ENCODE measurements around the gene SBK1.

DNA sequence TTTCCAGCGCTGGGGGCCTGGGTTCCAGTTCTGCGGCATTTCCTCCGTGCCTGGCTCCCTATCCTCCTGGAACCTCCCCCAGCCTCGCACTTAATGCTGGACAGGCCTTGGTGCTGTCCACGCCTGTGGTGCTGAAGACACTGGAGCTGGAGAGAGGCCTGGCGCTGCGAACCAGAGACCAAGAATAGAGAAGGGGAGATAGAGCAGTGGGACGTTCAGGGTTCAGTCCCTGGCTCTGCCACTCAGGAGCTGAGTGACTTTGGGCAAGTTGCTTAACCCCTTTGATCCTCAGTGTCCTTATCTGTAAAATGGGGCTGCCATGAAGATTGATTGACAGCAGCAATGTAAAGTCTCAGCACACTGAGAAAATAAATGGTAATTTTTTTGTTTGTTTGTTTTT, 11.9 kb downstream of the SBK1 start:
- TF ChIP-seq, protein P1, sequence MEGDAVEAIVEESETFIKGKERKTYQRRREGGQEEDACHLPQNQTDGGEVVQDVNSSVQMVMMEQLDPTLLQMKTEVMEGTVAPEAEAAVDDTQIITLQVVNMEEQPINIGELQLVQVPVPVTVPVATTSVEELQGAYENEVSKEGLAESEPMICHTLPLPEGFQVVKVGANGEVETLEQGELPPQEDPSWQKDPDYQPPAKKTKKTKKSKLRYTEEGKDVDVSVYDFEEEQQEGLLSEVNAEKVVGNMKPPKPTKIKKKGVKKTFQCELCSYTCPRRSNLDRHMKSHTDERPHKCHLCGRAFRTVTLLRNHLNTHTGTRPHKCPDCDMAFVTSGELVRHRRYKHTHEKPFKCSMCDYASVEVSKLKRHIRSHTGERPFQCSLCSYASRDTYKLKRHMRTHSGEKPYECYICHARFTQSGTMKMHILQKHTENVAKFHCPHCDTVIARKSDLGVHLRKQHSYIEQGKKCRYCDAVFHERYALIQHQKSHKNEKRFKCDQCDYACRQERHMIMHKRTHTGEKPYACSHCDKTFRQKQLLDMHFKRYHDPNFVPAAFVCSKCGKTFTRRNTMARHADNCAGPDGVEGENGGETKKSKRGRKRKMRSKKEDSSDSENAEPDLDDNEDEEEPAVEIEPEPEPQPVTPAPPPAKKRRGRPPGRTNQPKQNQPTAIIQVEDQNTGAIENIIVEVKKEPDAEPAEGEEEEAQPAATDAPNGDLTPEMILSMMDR (conservative IDR thresholded peaks at IDR 0.05 in 1 of 2, IDR thresholded peaks at IDR 0.05 in 1 of 2; ENCODE audit: low read depth in 1 of 2, low read length in 2 of 2): no peak
- no peak for TF ChIP-seq EZH2 (IDR thresholded peaks at IDR 0.05; ENCODE audit: low read length, missing control alignments)

All from fibroblast of lung (primary cell).